Body of pancreas (tissue), 4 donors: ENCODE data around the gene IL18RAP.

Source experiments
- POLR2A ChIP-seq, 3 donors: fragments of 450-650 bp; IDR thresholded peaks; one replicate each; pipeline ENCODE4 v1.6.1; 2016; ENCODE audit warnings: antibody characterized with exemption in 3 of 3, mild to moderate bottlenecking in 2 of 3
- TF ChIP-seq, protein P1 (sequence below), 7 experiments: fragments of 450-650 bp in 4 of 7; fragments of 200-600 bp in 3 of 7; sonication (generic) in 3 of 7; IDR thresholded peaks; one replicate each; pipeline ENCODE4 v1.5.1; 2016 to 2019; ENCODE audit warnings: antibody characterized with exemption in 7 of 7

DNA sequence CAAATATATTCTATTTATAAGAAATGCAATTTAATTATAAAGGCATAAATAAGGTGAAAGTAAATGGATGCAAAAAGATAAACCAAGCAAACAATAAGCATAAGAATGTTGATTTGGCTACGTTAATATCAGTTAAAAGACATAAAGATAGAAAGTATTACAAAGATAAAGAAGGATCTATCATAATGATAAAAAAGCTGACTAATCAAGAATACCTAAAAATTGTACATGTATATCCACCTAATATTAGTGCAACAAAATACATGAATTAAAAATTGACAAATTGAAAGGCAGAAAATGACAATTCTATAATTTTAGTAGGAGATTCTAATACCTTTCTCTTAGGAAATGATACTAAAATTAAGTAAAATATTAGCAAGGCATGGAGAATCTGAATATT, 71.6 kb downstream of the IL18RAP start:
- TF ChIP-seq, protein P1, sequence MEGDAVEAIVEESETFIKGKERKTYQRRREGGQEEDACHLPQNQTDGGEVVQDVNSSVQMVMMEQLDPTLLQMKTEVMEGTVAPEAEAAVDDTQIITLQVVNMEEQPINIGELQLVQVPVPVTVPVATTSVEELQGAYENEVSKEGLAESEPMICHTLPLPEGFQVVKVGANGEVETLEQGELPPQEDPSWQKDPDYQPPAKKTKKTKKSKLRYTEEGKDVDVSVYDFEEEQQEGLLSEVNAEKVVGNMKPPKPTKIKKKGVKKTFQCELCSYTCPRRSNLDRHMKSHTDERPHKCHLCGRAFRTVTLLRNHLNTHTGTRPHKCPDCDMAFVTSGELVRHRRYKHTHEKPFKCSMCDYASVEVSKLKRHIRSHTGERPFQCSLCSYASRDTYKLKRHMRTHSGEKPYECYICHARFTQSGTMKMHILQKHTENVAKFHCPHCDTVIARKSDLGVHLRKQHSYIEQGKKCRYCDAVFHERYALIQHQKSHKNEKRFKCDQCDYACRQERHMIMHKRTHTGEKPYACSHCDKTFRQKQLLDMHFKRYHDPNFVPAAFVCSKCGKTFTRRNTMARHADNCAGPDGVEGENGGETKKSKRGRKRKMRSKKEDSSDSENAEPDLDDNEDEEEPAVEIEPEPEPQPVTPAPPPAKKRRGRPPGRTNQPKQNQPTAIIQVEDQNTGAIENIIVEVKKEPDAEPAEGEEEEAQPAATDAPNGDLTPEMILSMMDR (IDR thresholded peaks at IDR 0.05): no peak
- TF ChIP-seq POLR2A (IDR thresholded peaks at IDR 0.05): no peak
